Measurements from ENCODE around the gene PARD3B.
A peak's percentile ranks its signal among the peaks of the same experiment; 100 is the strongest.

PARD3B gene

DNA sequence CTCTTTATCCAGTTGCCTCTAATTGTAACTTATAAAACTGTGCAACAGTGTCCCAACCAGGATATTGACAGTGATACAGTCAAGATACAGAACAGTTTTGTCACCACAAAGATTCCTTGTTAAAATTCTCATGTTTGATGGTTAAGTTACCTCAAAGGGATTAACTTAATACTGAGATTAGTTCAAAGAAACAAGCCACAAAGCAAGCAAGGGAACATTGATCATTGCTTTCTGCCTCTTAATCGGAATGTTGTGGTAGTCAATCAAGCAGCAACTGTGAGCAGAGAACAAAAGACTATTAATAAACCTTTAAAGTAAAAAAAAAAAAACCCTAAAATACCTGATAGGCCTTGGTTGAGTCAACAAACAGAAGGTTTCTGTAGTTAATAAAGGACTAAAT, 352.3 kb downstream of the PARD3B start:
- DNase-seq (ENCODE audit: low spot score) = no peak

- DNase-seq (ENCODE audit: low spot score) = no peak
Measured at GRCh38 chr2:204898928-204899640, 353.8 kb downstream of the PARD3B start.

GRCh38 chr2:204899983-204900382, 354.7 kb downstream of the PARD3B start:
- no peak for DNase-seq (ENCODE audit: low spot score)

DNA sequence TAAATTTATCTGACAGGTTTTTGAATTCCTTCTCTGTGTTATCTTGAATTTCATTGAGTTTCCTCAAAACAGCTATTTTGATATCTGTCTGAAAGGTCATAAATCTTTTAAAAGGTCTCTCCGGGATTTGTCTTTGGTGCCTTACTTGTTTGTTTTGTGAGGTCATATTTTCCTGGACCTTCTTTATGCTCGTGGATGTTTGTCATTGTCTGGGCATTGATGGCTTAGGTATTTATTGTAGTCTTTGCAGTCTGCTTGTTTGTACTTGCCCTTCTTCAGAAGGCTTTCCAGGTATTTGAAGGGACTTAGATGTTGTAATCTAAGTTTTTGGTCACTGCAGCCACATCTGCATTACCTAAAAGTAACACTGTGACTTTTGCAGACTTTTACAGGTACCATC, 355.2 kb downstream of the PARD3B start:
- no peak for DNase-seq (ENCODE audit: low spot score)

GRCh38 chr2:204900910-204901309, 355.6 kb downstream of the PARD3B start:
- no peak for DNase-seq (ENCODE audit: low spot score)

- DNase-seq (ENCODE audit: low spot score) = no peak
Measured at GRCh38 chr2:204901591-204901990, 356.3 kb downstream of the PARD3B start.

- no peak for DNase-seq (ENCODE audit: low spot score)
Measured at GRCh38 chr2:204909791-204910190, 364.5 kb downstream of the PARD3B start.

- DNase-seq (ENCODE audit: low spot score) = no peak
Measured at GRCh38 chr2:204913312-204913711, 368.0 kb downstream of the PARD3B start.

GRCh38 chr2:204913854-204914464, 368.7 kb downstream of the PARD3B start:
- DNase-seq (ENCODE audit: low spot score) = no peak

GRCh38 chr2:204914708-204915107, 369.4 kb downstream of the PARD3B start:
- no peak for DNase-seq (ENCODE audit: low spot score)

DNA sequence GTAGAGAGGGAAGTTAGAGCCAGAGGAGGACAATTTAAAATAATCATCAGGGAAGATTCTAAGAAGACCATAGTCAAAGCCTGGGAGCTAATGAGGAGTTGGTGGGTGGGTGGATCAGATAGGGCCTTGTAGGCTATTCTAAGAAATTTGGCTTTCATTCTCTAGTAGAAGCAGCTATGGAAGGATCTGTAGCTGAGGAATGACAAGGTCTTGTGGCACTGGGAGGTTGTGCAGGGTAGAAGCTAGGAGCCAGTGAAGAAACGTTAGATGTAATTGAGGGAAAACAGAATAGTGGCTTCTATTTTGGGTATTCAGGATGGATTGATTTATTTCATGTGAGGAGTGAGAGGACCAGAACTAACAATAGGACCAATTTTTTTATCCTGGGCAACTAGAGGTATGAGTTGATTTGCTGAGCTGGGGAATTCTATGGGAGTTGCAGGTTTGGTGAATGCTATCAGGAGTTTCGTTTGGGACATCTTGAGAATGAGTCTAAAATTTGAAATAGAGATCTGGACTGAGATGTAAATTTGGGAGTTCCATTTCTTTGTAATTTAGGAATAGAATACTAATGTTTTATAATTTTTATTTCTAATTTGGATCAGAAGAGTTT, 371.9 kb downstream of the PARD3B start:
- no peak for DNase-seq (ENCODE audit: low spot score)

- no peak for DNase-seq (ENCODE audit: low spot score)
Measured at GRCh38 chr2:204920776-204921175, 375.5 kb downstream of the PARD3B start.

DNA sequence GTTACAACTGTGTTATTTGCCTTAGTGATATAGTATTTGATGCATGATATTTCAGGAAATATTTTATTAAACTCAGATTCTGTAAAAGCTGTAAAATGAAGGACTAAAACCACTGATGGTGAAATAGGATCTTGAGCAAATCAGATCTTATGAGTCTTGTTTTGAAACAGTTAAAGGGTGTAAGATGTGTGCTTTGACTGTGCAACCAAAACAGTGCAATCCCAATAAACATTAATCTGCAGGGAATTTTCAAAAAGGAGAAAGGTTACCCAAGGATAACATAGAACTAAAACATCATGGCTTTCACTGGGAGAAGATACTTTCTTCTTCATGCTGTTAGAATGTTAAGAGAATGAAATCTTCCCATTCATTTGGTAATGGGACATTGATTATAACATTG, 378.7 kb downstream of the PARD3B start:
- DNase-seq (ENCODE audit: low spot score) = no peak

DNA sequence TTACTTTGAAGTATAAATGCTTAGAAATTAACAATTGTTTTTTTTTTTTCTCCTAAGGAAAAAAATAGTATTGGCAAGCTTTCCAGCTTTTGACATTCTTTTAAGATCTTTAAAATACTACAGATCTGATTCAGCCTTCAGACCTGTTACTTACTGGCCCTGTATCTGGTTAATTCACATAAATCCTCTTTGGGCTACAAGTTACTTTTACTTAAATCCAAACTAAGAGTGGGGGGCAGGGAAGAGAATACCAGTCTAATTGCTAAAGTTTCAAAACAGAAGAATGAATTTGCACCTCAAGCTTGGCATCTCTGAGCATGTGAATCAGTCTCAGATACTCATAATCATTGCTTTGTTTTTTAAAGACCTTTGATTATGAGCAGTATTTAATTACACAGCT, 386.3 kb downstream of the PARD3B start:
- no peak for DNase-seq (ENCODE audit: low spot score)

DNA sequence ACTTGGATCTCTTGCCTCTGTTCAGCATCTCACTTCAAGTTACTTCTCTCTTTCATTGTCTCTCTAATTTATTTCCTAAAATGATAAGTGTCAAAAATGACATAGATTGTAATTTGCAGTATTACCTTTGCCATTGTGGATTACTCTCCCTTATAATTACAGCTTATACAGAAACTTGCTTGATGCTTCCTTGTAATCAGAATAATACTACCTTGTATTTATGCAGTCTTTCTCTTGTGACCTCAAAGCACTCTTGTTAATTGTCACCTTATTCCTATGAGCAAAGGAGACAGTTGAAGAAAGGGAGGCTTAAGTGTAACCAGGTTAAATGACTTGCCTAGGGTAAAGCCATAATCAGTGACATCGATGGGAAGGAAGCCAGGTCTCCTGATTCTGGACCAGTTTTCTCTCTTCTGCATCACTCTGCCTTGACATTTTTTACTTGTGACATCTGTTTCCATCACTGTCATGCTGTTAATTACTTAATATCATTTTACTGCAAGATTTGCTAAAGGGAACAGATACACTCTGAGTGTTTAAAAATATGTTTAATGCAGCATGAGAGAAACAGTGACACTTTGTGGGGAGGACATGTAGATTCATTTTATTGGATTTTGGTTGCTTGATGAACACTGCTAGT, 388.6 kb downstream of the PARD3B start:
- DNase-seq (ENCODE audit: low spot score) = no peak

DNA sequence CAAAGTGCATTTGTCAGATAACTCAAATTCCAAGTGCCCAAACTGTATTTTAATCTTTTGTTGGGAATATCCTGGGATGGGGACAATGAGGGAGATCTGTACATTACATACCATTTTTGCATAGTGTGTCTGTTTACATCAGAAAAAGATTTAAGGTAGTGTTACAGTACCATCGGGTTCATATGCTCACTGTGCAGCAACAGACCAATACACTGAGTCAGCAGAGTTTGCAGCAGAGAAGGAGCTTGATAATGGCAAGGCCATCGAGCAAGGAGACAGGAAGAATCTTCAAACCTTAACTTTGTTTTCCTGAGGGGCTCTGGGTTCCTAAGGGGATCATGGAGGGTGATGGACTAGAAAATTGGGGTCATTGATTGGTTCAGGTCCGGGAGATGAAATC, 399.7 kb downstream of the PARD3B start:
- no peak for DNase-seq (ENCODE audit: low spot score)

GRCh38 chr2:204945376-204945775, 400.1 kb downstream of the PARD3B start:
- no peak for DNase-seq (ENCODE audit: low spot score)

DNA sequence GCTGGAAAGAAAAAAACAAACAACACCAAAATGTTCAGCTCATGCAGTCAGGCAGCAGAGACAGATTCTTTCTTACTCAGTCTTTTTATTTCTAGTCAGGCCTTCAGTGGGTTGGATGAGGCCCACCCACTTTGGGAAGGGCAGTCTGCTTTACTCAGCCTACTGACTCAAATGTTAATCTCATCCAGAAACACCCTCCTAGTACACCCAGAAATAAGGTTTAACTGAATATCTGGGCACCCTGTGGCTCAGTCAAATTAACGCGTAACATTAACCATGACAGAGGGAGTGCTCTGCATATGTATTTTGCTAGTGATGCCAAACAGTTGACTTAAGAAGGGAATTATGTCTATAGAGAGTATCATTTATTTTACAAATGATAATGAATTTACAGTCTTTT, 401.6 kb downstream of the PARD3B start:
- no peak for DNase-seq (ENCODE audit: low spot score)

DNA sequence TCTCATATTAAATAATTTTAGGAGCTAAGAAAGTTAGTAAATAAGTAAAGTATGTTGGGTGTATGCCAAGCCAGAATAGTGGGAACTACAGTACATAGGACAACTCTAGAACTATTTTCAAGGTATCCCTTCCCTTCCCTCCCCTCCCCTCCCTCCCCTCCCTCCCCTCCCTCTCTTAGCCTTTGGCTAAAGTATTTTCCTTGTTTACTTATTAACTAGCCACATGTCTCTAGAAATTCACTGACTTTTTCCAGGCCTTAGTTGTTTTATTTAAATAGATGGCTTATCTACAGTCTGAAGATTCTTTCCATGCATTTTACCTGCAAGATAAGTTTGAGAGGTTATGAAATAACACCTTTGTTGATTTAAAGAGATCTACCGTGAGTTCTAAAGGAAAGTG, 402.1 kb downstream of the PARD3B start:
- DNase-seq (ENCODE audit: low spot score) = no peak

- peak; percentile 20 for DNase-seq (ENCODE audit: low spot score)
Measured at GRCh38 chr2:204948024-204948763, 402.9 kb downstream of the PARD3B start.

DNA sequence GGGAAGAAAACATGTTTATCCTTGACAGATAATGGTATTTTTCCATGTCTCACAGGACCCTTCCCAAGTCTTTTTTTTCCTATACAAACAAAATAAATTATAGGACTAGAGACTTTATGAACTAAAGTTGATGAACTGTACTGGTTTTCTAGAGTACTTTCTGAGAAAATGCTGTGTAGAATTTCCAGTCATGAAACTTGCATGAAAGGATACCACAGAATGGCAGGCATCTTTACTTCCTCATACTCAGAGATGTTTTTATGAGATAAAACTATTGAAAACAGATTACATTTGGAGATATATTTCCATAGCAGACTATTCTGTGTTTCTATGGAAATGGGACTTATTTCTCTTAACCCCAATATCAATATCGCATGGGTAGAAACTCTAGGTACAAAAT, 403.5 kb downstream of the PARD3B start:
- DNase-seq (ENCODE audit: low spot score) = no peak

GRCh38 chr2:204950695-204951346, 405.5 kb downstream of the PARD3B start:
- no peak for DNase-seq (ENCODE audit: low spot score)

Measured in CD4-positive, alpha-beta T cell treated with Interleukin-6 at 100 ng/mL for 8 hours (primary cell).